Measurements from ENCODE around the gene KRT10. TPM values are rescaled to one million over a fixed set of nuclear protein-coding genes. Genes with fewer than 3 reads are reported as not detected.

Gene KRT10
- total RNA-seq, 4 donors from 2014 or later: 9.9 to 15.7 (median 10.7) TPM

DNA sequence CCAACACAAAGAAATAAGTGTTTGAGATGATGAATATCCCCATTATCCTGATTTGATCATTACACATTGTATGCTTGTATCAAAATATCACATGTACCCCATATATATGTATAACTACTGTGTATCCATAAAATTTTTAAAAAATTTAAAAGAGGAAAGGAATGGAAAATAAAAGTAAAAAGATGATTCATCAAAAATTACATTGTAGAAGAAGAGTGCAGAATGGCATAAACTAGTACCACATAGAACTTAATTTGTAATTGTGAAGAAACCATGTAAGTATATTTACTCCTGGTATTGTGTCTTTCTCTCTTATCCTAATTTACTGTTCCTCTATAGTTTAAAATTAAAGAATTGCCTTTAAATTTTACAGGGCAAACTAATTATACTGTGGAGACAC is 11.5 kb upstream of the KRT10 start:
- TF ChIP-seq POLR2AphosphoS5 (IDR thresholded peaks at IDR 0.05) (no peak), POLR2A (IDR thresholded peaks at IDR 0.05; ENCODE audit: low read depth) (no peak), EP300 (IDR thresholded peaks at IDR 0.05) (no peak)
- TF ChIP-seq, protein P1, sequence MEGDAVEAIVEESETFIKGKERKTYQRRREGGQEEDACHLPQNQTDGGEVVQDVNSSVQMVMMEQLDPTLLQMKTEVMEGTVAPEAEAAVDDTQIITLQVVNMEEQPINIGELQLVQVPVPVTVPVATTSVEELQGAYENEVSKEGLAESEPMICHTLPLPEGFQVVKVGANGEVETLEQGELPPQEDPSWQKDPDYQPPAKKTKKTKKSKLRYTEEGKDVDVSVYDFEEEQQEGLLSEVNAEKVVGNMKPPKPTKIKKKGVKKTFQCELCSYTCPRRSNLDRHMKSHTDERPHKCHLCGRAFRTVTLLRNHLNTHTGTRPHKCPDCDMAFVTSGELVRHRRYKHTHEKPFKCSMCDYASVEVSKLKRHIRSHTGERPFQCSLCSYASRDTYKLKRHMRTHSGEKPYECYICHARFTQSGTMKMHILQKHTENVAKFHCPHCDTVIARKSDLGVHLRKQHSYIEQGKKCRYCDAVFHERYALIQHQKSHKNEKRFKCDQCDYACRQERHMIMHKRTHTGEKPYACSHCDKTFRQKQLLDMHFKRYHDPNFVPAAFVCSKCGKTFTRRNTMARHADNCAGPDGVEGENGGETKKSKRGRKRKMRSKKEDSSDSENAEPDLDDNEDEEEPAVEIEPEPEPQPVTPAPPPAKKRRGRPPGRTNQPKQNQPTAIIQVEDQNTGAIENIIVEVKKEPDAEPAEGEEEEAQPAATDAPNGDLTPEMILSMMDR (IDR thresholded peaks at IDR 0.05): no peak
- Histone ChIP-seq H3K9me3 (no peaks in the 10 kb centered on the region), H3K27ac (replicated peaks in 1 of 4) (no peak overlapping the region), H3K4me1 (peaks cover 0 to 10% (median 9%) of the 10 kb centered on the region in 4 donors), H3K36me3 (peaks cover 0 to 24% (median 12%) of the 10 kb centered on the region in 4 donors), H3K4me3 (no peak overlapping the region), H3K27me3 (no peaks in the 10 kb centered on the region)
- DNase-seq (ENCODE audit: extremely low spot score): no peak
- intact Hi-C loops (cut with DNase I): no loop called here

DNA sequence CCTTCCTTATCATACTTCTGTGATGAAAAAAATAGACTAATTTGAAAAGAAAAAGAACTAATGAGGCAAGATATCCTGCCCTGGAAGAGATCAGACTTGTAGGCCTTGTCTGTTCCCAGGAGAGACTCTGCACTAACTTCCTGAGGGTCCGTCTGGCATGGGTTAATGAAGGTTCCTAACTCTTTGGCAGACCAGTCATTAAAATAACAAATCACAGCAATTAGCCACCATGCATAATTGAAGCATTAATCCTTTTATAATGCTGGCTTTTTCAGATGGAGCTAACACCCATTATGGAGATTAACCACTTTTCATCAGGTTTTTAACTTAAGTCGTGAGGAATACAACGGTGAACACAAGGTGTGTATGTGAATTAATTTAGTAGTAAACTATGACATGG is 10.4 kb upstream of the KRT10 start:
- H3K4me1 ChIP-seq: peaks cover 5 to 18% (median 16%) of the 10 kb centered on the region in 4 donors
- 84% methylated on average over 3 of the region's 3 CpGs for whole genome bisulfite sequencing
- intact Hi-C loops (cut with DNase I): no loop called here
- H3K27me3 ChIP-seq: no peaks in the 10 kb centered on the region
- H3K4me3 ChIP-seq: no peak overlapping the region
- H3K27ac ChIP-seq (replicated peaks in 1 of 4): no peak overlapping the region
- no peaks in the 10 kb centered on the region for H3K9me3 ChIP-seq
- no peak for DNase-seq (ENCODE audit: extremely low spot score)
- TF ChIP-seq POLR2AphosphoS5 (IDR thresholded peaks at IDR 0.05): no peak
- TF ChIP-seq, protein P1 (IDR thresholded peaks at IDR 0.05): no peak
- TF ChIP-seq EP300 (IDR thresholded peaks at IDR 0.05): no peak
- TF ChIP-seq POLR2A (IDR thresholded peaks at IDR 0.05; ENCODE audit: low read depth): no peak
- peaks cover 0 to 24% (median 12%) of the 10 kb centered on the region in 4 donors for H3K36me3 ChIP-seq

GRCh38 chr17:40830085-40830776 is 7.8 kb upstream of the KRT10 start:
- Histone ChIP-seq H3K27me3 (no peaks in the 10 kb centered on the region), H3K4me1 (peaks cover 8 to 25% (median 21%) of the 10 kb centered on the region in 4 donors), H3K4me3 (no peak overlapping the region), H3K27ac (replicated peaks in 1 of 4) (peak overlapping the region in 3 of 4 donors; percentile 72 to 81 (median 72)), H3K9me3 (no peaks in the 10 kb centered on the region), H3K36me3 (peaks cover 0 to 11% (median 9%) of the 10 kb centered on the region in 4 donors)
- 87% methylated on average over 2 of the region's 2 CpGs for WGBS
- TF ChIP-seq POLR2AphosphoS5 (IDR thresholded peaks at IDR 0.05): no peak
- no peak for TF ChIP-seq EP300 (IDR thresholded peaks at IDR 0.05)
- no peak for TF ChIP-seq POLR2A (IDR thresholded peaks at IDR 0.05; ENCODE audit: low read depth)
- TF ChIP-seq, protein P1 (IDR thresholded peaks at IDR 0.05): no peak
- intact Hi-C loops (cut with DNase I): no loop called here
- DNase-seq (ENCODE audit: extremely low spot score): no peak

DNA sequence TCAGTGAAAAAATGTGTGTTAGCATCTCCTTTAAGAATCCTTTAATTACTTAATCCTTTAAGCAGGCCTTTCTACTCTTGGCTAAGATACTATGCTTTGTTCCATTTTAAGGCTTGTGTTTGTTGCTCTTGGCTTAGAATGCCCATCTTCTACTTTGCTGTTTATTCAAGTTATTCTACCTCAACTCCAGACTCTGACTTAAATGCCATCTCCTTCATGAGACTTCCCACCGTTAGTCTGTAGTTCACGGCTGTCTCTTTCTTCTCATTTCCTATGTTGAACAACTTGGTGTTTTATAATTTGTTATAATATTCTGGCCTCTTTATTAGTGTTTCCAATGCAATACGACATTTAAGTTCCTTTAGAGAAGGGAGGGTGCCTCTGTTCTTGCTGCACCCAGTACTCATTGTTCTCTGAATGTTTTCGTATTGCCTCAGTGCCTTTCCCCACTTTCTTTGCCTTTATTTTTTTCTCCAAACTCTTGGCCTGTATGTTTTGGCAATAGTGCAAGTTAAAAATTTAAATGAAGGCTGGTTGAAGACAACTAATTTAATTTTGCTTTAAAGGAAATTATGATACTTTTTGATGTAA is 6.1 kb upstream of the KRT10 start:
- peak overlapping the region in 2 of 4 donors; percentile 5 to 14 for H3K4me3 ChIP-seq
- no peak for DNase-seq (ENCODE audit: extremely low spot score)
- peak overlapping the region; percentile 68 to 81 (median 72) for H3K27ac ChIP-seq (replicated peaks in 1 of 4)
- no peaks in the 10 kb centered on the region for H3K9me3 ChIP-seq
- peaks cover 8 to 25% (median 21%) of the 10 kb centered on the region in 4 donors for H3K4me1 ChIP-seq
- intact Hi-C loops (cut with DNase I): no loop called here
- H3K27me3 ChIP-seq: no peaks in the 10 kb centered on the region
- H3K36me3 ChIP-seq: no peaks in the 10 kb centered on the region
- peak; percentile 20 for TF ChIP-seq EP300 (IDR thresholded peaks at IDR 0.05)
- TF ChIP-seq POLR2A (IDR thresholded peaks at IDR 0.05; ENCODE audit: low read depth): no peak
- TF ChIP-seq, protein P1 (IDR thresholded peaks at IDR 0.05): no peak
- TF ChIP-seq POLR2AphosphoS5 (IDR thresholded peaks at IDR 0.05): peak; percentile 18 to 36
- WGBS: 33% methylated on average over 4 of the region's 4 CpGs

All from esophagus muscularis mucosa (tissue), 4 donors.